ENCODE results near the gene PPP2R2C. TPM values are rescaled to one million over a fixed set of nuclear protein-coding genes. Genes with fewer than 3 reads are reported as not detected.

Gene PPP2R2C
- total RNA-seq, 2 experiments from 2014 or later, result not detected

DNA sequence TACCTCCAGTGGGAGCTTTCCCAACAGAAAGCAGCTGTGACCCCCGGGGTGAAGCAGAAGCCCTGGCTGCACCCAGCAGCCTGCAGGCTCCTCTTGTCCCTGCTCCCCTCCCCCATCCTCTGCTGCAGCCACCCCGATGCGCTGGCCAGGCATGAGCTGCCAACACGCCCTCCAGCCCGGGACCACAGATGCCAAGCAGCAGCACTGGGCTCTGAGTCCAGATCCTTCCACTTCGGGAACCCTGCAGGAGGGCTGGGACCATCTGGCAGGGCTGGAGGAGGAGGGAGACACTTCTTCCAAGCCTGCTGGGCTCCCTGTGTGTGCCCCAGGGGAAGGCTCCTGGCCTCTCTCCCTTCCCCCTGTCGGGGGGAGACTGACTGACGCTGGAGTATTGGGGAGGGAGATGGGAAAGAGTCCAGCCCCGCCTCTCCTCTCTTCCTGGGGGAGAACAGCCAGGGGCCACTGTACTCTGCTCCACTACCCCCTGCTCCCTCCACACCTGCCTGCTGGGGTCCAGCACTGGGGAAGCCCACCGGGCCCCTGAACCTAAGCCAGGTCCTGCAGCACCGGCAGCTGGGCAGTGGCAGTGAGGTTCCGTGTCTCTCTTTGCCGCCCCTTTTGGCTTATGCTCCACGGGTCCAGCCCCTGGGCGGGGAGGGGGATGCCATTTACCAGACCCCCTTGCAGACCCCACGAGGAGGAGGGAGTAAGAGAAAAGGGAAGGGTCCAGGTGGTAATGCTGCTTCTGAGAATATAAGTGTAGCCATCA lies 55.7 kb downstream of the PPP2R2C start:
- POLR2A ChIA-PET, result no interaction called here
- Mint-ChIP-seq H3K4me1 (no peaks in the 10 kb centered on the region), H3K9me3 (no peaks in the 10 kb centered on the region), H3K4me3 (no peak overlapping the region), H3K27me3 (no peaks in the 10 kb centered on the region), H3K27ac (no peak overlapping the region), H3K36me3 (ENCODE audit: low read depth) (no peaks in the 10 kb centered on the region)
- CTCF ChIA-PET, result no interaction called here
- DNase-seq, result no peak

DNA sequence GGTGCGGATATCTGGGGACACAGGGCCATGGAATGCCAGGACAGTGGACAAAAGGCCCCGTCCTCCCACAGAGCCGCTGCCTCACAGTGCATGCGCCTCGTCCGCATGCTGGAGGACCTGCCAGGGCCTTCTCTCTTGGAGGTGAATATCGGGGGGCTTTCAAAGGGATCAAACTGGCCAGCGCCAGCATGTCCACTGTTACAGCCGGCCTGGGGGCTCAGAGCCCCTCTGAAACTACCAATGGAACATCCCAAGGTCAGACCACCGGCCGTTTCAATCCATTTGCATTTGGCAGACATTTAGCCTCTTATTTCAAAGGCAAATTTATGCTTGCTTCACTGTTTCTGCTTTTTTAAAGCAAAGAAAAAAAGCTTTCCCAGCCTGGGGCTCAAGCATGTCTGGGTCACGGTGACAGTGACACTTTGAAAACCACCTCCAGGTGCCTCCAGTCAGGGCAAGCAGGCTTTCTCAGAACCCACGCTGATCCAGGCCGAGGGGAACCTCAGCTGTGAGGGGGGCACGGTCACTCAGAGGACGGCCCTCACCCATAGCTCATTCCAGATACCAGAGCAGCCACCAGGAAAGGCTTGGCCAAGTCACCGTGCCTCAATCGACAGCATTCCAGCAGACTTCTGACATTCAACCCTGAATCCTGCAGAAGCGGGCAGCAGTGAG lies 57.2 kb downstream of the PPP2R2C start:
- Mint-ChIP-seq H3K4me3 (no peak overlapping the region), H3K27ac (no peak overlapping the region), H3K27me3 (no peaks in the 10 kb centered on the region), H3K36me3 (ENCODE audit: low read depth) (no peaks in the 10 kb centered on the region), H3K9me3 (no peaks in the 10 kb centered on the region), H3K4me1 (no peaks in the 10 kb centered on the region)
- DNase-seq, result no peak
- CTCF ChIA-PET, result no interaction called here
- POLR2A ChIA-PET, result no interaction called here

DNA sequence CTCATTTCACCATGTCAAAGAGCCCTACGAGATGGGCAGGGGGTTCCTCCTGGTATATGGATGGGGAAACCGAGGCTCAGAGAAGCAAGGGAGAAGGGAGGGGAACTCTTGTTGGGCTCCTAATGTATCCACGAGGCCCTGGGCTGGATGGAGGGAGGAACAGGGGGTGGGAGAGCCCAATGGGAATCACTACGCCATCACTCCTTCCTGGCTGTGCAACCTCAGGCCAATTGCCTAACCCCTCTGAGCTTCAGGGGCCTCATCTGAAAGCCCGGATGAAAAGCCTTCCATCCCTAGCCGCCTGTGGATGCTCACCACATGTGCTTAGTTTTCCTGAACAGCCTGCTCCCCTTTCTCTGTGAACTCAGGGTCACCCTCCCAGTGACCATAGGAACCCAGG lies 57.8 kb downstream of the PPP2R2C start:
- POLR2A ChIA-PET, result no interaction called here
- H3K4me1 Mint-ChIP-seq, result no peaks in the 10 kb centered on the region
- DNase-seq, result no peak
- H3K27ac Mint-ChIP-seq, result no peak overlapping the region
- H3K27me3 Mint-ChIP-seq, result no peaks in the 10 kb centered on the region
- H3K4me3 Mint-ChIP-seq, result no peak overlapping the region
- no peaks in the 10 kb centered on the region for H3K36me3 Mint-ChIP-seq (ENCODE audit: low read depth)
- H3K9me3 Mint-ChIP-seq, result no peaks in the 10 kb centered on the region
- CTCF ChIA-PET, result no interaction called here

DNA sequence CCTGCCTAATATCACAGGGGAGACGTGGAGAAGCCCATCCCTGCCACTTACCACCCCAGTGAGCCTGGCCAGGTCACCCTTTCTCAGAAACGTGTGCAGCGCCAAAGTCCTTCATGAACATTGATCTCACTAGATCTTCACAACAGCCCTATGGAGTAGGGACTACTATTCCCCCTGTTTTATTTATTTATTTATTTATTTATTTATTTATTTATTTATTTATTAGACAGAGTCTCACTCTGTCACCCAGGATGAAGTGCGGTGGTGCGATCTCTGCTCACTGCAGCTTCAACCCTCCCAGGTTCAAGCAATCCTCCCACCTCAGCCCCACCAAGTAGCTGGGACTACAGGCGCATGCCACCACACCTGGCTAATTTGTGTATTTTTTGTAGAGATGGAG lies 61.8 kb downstream of the PPP2R2C start:
- CTCF ChIA-PET, result interaction anchor here (1.0 kb wide), 1 partner anchor 75 kb away, joined by 3 read pairs; no protein-coding TSS in a partner anchor
- no peak overlapping the region for H3K4me3 Mint-ChIP-seq
- H3K27me3 Mint-ChIP-seq, result peaks cover 3% of the 10 kb centered on the region
- H3K27ac Mint-ChIP-seq, result no peak overlapping the region
- H3K9me3 Mint-ChIP-seq, result no peaks in the 10 kb centered on the region
- no peaks in the 10 kb centered on the region for H3K4me1 Mint-ChIP-seq
- DNase-seq, result no peak
- POLR2A ChIA-PET, result no interaction called here
- no peaks in the 10 kb centered on the region for H3K36me3 Mint-ChIP-seq (ENCODE audit: low read depth)

DNA sequence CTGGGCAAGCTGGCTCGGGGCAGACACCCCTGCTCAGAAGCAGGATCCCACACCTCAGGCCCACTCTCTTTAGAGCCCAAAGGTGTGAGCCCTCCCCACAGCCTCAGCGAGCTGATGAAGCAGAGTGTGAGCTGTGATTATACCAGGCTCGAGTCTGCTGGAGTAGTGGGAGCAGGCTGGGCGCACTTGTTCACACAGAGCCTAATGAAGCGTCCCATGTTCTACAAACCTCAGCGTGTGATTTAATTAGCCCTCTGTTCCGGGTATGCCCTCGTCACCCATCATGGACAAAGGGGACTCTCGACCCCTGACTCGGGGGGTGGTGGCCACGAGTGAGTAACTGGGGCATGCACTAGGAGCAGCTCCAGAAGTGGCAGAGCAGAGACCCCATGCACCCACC lies 62.3 kb downstream of the PPP2R2C start:
- Mint-ChIP-seq H3K27ac (no peak overlapping the region), H3K4me3 (no peak overlapping the region), H3K27me3 (peaks cover 8% of the 10 kb centered on the region), H3K4me1 (no peaks in the 10 kb centered on the region), H3K9me3 (no peaks in the 10 kb centered on the region), H3K36me3 (ENCODE audit: low read depth) (no peaks in the 10 kb centered on the region)
- ChIA-PET POLR2A (no interaction called here), CTCF (no interaction called here)
- DNase-seq, result no peak

DNA sequence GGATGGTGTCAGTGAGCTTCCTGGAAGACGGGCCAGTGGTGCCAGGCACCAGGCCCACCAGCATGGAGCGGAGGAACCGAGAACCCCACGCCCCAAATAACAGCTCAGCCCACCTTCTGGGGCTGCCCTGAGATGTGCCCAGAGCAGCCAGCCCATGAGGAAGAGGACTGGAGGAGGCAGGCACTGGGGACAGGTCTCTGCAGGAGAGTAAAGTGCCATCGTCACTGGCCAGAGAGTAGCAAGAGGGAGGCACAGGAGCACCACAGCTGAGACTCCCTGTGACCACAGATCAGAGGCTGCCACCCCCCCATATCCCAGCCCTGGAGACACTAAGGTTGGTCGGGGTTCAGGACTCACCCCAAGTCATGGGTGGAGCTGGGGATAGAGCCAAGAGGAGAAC lies 63.0 kb downstream of the PPP2R2C start:
- H3K4me3 Mint-ChIP-seq, result no peak overlapping the region
- DNase-seq, result no peak
- CTCF ChIA-PET, result no interaction called here

DNA sequence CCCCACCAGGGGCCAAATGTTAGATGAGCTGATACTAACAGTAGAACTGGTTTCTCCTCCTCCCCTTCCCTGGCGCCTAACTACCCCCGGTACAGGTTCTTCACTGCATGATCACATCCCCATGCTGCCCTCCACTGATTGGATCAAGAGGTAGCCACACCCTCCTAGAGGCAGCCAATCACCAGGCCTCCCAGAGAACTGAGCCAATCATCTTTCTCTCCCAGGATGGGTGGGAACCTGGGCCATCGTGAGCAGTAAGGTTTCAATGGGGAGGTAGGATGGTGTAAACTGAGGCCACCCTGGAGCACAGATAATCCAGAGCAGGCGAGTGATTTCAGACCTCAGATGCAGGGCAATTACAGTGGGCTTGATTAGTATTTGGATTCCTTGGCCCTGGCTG lies 64.2 kb downstream of the PPP2R2C start:
- H3K27ac Mint-ChIP-seq, result no peak overlapping the region
- ChIA-PET POLR2A (no interaction called here), CTCF (interaction anchor here (0.6 kb wide), 1 partner anchor 19 kb away, joined by 3 read pairs; no protein-coding TSS in a partner anchor)
- H3K9me3 Mint-ChIP-seq, result no peaks in the 10 kb centered on the region
- H3K4me3 Mint-ChIP-seq, result no peak overlapping the region
- peaks cover 16% of the 10 kb centered on the region for H3K27me3 Mint-ChIP-seq
- no peak for DNase-seq
- no peaks in the 10 kb centered on the region for H3K4me1 Mint-ChIP-seq
- H3K36me3 Mint-ChIP-seq (ENCODE audit: low read depth), result no peaks in the 10 kb centered on the region

More for the DNA sequence above, 63.0 kb downstream of the PPP2R2C start:
- H3K27me3 Mint-ChIP-seq, result peaks cover 9% of the 10 kb centered on the region
- POLR2A ChIA-PET, result no interaction called here
- H3K27ac Mint-ChIP-seq, result no peak overlapping the region
- H3K9me3 Mint-ChIP-seq, result no peaks in the 10 kb centered on the region
- no peaks in the 10 kb centered on the region for H3K36me3 Mint-ChIP-seq (ENCODE audit: low read depth)
- H3K4me1 Mint-ChIP-seq, result no peaks in the 10 kb centered on the region

DNA sequence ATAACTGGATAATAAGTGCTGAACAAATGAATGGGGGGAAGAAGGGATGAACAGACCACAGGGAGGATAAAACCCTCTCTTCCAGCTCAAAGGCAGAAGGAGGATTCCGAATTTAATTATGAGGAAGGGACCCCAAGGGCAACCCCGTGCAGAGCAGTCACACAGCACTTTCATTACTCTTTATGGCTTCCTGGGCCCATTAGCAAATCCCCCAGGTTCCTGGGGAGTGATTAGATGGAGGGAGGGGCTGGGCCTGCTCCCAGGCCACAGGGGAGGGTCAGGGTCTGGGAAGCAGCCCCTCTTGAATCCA lies 67.1 kb downstream of the PPP2R2C start:
- H3K4me3 Mint-ChIP-seq, result no peak overlapping the region
- no peak overlapping the region for H3K27ac Mint-ChIP-seq
- CTCF ChIA-PET, result no interaction called here
- DNase-seq, result no peak
- no peaks in the 10 kb centered on the region for H3K36me3 Mint-ChIP-seq (ENCODE audit: low read depth)
- no peaks in the 10 kb centered on the region for H3K9me3 Mint-ChIP-seq
- H3K4me1 Mint-ChIP-seq, result no peaks in the 10 kb centered on the region
- POLR2A ChIA-PET, result no interaction called here
- peaks cover 27% of the 10 kb centered on the region for H3K27me3 Mint-ChIP-seq

DNA sequence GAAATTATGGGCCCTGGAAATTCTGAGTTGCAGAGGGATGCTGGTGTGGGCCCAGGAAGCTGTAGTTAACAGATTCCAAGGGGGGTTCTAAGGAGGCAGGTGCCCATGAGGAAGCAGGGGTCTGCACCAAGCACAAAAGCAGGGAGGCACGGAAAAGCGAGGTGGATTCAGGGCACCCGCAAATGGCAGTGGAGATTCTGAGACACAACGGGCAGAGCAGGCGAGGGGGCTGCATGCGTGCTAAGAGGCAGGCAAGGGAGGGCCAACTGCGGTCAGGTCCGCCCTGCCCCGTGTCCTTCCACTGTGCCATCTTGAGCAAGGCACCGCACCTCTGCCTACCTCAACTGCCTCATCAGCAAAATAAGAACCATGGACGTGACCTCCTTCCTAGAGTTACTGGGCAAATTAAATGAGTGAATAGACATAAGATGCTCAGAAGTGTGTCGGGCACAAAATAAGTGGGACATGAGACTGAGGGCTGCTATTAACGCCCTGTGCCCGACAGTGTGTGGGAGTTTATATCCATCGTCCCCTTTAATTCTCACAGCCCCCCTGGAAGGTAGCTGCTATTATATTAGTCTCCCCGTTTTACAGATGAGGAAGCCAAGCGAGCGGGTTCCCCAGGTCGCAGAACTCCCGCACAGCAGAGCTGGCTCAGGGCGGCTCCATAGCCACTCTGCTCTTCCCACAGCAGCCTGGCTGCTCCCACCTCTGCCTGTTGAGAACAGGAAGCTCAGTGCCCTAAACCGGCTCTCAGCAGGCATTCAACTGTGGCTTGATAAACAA lies 67.6 kb downstream of the PPP2R2C start:
- H3K4me1 Mint-ChIP-seq, result no peaks in the 10 kb centered on the region
- peaks cover 29% of the 10 kb centered on the region for H3K27me3 Mint-ChIP-seq
- H3K9me3 Mint-ChIP-seq, result no peaks in the 10 kb centered on the region
- ChIA-PET POLR2A (no interaction called here), CTCF (no interaction called here)
- H3K27ac Mint-ChIP-seq, result no peak overlapping the region
- no peak for DNase-seq
- H3K36me3 Mint-ChIP-seq (ENCODE audit: low read depth), result no peaks in the 10 kb centered on the region
- no peak overlapping the region for H3K4me3 Mint-ChIP-seq

DNA sequence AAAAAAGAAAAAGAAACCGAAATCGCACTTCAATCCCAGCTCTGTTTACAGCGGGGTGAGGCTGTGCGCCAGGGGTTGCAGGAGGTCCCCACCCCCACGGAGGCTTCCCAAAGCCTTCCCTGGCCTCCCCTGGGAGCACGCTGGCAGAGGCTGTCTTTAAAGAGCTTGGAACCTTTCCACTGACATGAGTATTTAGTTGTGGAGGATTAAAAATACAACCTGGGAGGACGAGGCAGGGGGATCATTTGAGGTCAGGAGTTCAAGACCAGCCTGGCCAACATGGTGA lies 69.1 kb downstream of the PPP2R2C start:
- POLR2A ChIA-PET, result no interaction called here
- no peak overlapping the region for H3K4me3 Mint-ChIP-seq
- peaks cover 32% of the 10 kb centered on the region for H3K27me3 Mint-ChIP-seq
- H3K4me1 Mint-ChIP-seq, result no peaks in the 10 kb centered on the region
- H3K27ac Mint-ChIP-seq, result no peak overlapping the region
- H3K36me3 Mint-ChIP-seq (ENCODE audit: low read depth), result no peaks in the 10 kb centered on the region
- H3K9me3 Mint-ChIP-seq, result no peaks in the 10 kb centered on the region
- CTCF ChIA-PET, result no interaction called here
- DNase-seq, result no peak

DNA sequence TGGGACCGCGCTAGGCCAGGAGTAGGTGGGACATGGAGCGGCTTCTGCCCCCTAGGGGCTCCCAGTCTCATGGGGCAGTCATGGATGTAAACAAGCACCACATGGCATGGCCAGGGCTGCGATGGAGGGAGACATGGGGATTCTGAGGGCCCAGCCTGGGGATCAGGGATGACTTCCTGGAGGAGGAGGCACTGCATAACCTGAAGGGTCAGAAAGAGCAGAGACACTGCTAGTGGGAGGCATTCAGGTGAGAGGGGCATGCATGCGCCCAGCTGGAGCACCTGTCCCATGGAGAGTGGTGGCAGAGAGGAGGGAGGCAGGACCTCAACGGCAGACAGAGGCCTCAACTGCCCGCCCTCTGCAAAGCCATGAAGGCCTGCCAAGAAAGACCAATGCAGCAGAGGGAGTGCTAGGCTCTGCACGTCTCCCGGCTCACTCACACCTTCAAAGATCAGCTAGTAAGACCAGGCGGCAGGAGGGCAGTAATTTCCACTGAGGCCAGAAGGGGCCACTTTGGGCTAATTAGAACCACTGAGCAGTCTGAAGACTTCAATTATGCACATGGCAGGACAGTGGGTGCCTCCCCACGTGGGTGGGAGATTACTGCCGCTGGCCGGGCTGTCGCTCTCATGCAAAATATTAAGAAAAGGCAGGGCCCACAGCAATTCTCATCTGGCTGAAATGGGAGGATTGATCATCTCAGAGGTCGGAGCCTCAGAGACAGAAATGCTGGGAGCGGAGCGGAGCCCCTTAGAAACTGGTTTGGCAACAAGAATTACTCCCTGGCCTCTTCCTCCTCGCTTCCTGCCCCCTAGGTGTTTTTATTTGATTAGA lies 69.6 kb downstream of the PPP2R2C start:
- H3K4me1 Mint-ChIP-seq, result no peaks in the 10 kb centered on the region
- ChIA-PET CTCF (no interaction called here), POLR2A (no interaction called here)
- no peak for DNase-seq
- H3K4me3 Mint-ChIP-seq, result no peak overlapping the region
- no peak overlapping the region for H3K27ac Mint-ChIP-seq
- H3K36me3 Mint-ChIP-seq (ENCODE audit: low read depth), result no peaks in the 10 kb centered on the region
- H3K27me3 Mint-ChIP-seq, result peaks cover 32% of the 10 kb centered on the region
- no peaks in the 10 kb centered on the region for H3K9me3 Mint-ChIP-seq

DNA sequence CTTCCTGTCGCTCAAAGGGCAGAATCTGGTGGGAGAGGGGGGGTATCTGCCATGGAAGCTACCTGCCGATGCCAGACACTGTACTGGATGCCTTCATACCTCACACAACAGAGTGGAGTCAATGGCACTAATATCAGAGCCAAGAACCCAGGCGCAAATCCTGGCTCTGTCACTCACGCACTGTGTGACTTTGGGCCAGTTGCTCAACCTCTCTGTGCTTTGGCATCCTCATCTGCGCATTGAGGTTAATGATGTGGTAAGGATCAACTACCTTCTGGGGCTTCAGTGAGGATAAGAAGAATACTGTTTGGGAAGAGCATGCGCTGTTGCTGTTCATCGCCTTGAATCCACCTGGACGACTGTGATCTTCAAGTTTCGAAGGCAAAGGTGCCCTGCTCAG lies 70.6 kb downstream of the PPP2R2C start:
- no peaks in the 10 kb centered on the region for H3K36me3 Mint-ChIP-seq (ENCODE audit: low read depth)
- no peaks in the 10 kb centered on the region for H3K4me1 Mint-ChIP-seq
- no peak overlapping the region for H3K27ac Mint-ChIP-seq
- no peak overlapping the region for H3K4me3 Mint-ChIP-seq
- peaks cover 32% of the 10 kb centered on the region for H3K27me3 Mint-ChIP-seq
- ChIA-PET CTCF (no interaction called here), POLR2A (no interaction called here)
- no peak for DNase-seq
- H3K9me3 Mint-ChIP-seq, result no peaks in the 10 kb centered on the region

DNA sequence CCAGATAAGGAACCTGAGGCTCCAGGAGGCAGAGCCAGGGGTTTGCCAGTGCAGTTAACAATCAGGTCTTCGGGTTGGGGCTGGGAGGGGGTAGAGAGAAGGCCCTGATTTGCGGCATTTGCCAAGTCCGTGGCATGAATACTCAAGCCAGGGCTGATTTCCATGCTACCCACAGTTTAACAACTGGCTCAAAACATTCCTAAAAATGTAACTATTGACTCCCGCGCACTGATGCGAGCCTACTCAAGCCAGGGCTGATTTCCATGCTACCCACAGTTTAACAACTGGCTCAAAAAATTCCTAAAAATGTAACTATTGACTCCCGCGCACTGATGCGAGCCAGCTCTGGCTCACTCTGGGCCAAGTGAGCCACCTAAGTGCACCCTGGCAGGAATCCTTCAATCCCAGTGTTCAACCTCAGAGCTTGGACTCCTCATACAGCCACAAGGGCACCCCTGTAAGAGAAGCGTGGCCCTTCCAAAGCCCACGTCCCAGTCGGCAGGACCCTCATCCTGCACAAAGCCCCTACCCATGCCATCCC lies 75.6 kb downstream of the PPP2R2C start:
- POLR2A ChIA-PET, result no interaction called here
- H3K4me3 Mint-ChIP-seq, result no peak overlapping the region
- H3K9me3 Mint-ChIP-seq, result no peaks in the 10 kb centered on the region
- no peaks in the 10 kb centered on the region for H3K36me3 Mint-ChIP-seq (ENCODE audit: low read depth)
- CTCF ChIA-PET, result no interaction called here
- H3K27me3 Mint-ChIP-seq, result peaks cover 7% of the 10 kb centered on the region
- H3K27ac Mint-ChIP-seq, result no peak overlapping the region
- no peaks in the 10 kb centered on the region for H3K4me1 Mint-ChIP-seq
- no peak for DNase-seq

All from activated CD4-positive, alpha-beta T cell treated with anti-CD3 and anti-CD28 coated beads, Interleukin-2, amount 10 ng/mL, durations not matched to agents 7 days and 5 days (primary cell).